HG02763 (cell line): ENCODE measurements around the gene LSR.

ENCODE experiments used
- ATAC-seq: cut with Tn5 transposase; IDR thresholded peaks from one replicate; pipeline ENCODE4 v1.9.1; 2021; ENCODE audit warnings: mild to moderate bottlenecking, moderate library complexity; ENCODE audit not compliant: unreplicated experiment

The LSR gene

DNA sequence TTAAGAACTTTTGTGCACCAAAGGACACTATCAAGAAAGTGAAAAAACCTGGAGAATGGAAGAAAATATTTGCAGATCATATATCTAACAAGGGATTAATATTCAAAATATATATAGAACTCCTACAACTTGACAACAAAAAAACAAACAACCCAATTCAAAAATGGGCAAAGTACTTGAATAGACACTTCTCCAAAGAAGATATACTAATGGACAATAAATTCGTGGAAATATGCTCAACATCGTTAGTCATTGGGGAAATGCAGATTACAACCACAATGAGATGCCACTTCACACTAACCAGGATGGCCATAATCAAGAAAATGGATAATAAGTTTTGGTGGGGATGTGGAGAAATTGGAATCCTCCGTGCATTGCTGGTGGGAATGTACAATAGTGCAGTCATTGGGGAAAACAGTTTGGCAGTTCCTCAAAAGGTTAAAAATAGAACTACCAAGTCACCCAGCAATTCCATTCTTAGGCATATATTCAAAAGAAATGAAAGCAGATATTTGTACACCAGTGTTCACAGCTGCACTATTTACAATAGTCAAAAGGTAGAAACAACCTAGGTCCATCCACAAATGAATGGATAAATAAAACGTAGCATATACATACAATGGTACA is 2.2 kb upstream of the LSR start:
- no peak for ATAC-seq

DNA sequence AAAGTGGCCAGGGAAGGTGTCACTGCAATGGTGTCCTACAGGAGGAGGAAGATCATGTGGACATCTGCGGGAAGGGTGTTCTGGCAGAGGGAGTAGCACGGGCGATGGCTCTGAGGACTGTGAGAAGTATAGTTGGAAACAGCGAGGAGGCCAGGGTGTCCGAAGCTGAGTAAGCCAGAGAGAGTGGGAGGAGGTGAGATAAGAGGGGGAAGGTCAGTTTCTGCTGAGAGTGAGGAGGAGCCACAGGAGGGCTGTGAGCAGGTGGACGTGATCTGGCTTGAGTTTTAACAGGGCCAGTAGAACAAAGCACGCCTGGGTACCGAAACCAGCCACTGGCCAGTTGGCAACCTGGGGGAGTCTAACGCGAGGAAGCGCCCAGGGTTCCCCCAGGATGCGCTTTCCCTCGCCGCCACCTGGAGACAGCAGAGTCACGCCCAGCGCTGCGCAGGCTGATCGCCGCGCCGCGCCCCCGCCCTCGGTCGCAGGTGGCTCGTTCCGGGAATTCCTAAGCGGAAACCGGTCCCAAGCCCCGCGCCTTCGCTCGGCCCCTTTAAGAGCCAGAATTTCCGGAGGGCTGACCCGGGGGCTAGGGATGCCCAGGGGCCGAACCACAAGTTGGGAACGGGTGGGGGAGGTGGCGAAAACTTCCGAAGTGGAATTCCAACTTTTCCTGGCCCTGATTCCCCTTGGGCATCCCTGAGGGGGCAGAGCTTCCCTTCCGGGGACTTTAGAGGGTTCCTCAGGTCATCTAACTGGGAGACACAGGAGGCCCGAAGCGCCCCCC is 1.1 kb upstream of the LSR start:
- ATAC-seq: peak; percentile 30

DNA sequence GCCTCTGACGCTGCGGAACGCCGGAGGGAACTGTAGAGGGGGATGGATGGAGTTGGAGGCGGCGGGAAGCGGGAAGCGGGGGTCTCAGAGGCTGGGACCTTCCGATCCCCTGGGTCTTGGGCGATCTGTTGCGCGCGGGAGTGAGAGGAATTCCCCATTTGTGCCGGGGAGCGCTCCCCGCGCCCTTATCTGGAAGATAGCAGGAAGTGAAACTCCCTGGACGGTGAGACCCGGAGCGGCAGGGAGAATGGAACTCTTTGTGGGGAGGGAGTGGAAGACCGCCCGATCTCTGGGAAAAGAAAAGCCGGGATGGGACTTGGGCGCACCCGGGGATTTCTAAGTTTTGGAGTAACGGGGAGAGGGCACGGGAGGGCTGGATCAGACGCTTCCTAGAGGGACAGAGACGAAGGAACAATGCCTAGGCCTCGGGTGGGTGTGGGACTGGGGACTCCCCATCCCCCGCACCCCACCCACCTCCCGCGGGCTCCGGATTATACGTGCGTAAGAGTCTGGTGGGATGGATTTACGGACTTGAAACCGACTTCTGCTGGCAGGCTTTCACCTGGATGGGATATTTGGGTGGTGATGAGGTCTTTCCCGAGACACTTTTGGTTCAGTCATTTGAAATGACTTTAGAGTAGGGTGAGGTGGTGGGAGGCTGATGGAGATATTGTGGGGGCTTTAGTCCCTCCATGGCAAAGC is 495 bp downstream of the LSR start:
- ATAC-seq: no peak

DNA sequence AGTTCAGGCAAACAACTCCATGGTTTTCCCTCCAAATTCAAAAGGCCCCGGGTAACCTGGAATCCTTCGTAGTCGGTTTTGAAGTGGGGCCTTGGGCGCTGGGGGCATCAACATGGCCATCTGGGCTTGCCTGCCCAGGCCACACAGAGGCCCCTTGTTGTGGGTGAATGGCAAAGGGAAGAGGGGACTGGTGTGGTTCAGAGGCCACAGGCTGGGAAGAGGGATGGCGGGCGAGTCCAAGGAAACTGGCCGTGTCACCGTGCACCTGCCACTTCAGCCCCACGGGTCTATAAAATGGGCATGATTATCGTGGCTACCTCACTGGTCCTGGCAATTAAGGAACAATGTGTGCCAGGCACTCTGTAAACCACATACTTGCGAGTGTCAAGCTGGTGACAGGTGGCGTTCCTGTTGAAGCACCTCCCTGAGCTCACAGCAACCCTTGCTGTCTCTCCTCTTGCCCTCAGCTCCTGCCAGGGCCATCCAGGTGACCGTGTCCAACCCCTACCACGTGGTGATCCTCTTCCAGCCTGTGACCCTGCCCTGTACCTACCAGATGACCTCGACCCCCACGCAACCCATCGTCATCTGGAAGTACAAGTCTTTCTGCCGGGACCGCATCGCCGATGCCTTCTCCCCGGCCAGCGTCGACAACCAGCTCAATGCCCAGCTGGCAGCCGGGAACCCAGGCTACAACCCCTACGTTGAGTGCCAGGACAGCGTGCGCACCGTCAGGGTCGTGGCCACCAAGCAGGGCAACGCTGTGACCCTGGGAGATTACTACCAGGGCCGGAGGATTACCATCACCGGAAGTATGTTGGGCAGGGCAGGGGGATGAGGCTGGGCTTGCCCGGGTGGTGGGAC is 1.3 kb downstream of the LSR start:
- ATAC-seq: no peak

DNA sequence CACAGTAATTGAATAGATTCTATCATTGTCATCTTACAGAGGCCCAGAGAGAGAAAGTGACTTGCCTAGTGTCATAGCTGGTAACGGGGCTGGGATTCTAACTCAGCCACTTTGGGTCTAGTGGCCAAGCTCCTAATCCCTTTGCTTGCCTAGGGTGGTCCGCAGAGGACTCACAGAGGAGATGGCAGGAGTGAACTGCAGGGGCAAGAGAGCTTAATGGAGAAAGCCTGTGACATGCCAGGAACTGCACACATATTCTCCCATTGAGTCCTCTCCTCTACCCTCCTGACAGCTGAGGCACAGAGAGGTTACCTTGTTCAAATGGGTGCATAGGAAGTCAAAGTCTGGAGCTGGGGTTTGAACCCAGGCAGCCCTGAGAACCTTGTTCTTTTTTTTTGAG is 2.7 kb downstream of the LSR start:
- ATAC-seq: no peak

DNA sequence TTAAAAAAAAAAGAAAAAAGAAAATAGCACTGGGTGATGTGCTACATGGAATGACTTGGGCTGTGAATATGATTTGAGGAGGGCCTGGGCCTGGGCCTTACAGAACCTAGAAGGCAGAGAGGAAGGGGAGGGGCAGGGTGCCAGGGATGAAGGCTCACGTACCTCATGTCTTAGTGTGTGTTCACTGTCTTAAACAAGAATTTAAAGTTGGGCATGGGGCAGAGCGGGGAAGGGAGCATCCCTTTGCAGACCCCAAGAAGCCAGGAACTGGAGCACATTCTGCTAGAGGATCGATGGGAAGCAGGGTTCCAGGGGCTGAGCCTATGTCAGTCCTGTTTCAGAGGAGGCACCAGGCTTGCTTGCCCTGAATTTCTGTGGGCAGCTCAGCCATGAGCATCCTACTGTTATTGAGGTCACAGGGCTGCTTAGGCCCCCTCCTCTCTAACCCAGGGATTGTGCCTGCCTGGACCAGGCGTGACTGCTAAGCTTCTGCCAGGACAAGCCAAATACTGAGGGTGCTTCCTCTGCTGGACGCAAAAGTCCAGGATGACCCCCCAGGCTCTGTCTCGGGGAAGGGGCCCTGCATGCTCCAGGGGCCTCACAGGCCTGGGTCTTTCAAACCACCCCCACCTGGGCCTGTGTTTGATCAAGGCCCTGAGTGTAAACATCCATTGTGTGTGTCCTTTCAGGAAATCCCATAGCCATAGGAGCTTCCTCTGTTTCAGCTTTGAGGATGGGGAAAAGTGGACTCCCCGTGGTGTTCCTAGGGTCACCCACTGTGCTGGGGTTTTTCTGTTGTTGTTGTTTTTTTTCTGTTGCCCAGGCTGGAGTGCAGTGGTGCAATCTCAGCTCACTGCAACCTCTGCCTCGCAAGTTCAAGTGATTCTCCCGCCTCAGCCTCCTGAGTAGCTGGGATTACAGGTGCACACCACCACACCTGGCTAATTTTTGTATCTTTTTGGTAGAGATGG is 4.8 kb downstream of the LSR start:
- ATAC-seq: no peak

DNA sequence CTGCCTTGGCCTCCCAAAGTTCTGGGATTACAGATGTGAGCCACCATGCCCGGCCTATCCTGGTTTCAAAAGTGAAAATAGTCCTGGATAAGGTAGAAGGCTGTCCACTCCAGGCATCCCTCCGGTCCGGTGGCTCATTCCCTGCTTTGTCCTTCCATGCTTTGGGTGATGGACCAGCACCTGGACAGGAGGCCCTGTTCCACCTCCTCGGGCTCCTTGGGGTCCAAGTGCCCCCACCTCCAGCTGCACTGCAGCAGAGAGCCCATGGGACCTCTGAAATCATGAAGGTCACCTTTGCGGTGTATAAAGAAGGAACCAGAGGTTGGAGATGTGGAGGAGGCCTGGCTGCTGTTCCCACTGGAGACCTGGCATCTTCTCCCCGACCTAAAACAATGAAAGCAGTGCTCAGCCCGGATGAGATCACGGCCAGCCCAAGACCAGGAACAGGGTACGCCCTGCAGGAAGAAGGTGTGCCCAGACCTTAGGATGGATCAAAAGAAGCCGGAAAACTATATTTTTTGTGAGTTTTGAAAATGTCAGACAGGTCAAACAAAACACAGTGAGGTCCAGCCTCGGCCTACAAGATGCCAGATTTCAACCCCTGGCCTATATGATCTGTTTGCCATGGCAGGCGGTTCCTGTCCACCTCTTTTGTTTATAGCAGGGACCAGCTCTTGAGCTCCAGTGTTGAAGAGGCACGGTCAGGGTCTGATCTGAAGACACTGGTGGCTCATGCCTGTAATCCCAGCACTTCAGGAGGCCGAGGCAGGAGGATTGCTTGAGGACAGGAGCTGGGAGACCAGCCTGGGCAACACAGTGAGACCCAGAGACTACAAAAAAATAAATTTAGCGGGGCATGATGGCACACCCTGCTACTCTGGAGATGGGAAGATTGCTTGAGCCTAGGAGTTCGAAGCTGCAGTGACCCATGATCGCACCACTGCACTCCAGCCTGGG is 5.8 kb downstream of the LSR start:
- ATAC-seq: no peak

DNA sequence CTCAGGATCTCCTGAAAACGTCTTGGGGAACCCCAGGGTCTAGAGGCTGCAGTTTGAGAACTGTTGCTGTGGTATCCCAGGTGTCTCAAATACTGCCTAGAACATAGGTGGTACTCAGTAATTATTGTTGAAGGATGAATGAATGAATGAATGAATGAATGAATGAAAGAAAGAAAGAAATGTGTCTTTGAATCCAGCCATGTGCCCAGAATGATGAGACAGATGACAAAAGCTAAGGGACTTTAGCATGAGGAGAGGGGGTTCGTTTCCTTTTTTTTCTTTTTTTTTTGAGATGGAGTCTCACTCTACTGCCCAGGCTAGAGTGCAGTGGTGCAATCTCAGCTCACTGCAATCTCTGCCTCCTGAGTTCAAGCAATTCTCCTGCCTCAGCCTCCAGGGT is 7.8 kb downstream of the LSR start:
- no peak for ATAC-seq

DNA sequence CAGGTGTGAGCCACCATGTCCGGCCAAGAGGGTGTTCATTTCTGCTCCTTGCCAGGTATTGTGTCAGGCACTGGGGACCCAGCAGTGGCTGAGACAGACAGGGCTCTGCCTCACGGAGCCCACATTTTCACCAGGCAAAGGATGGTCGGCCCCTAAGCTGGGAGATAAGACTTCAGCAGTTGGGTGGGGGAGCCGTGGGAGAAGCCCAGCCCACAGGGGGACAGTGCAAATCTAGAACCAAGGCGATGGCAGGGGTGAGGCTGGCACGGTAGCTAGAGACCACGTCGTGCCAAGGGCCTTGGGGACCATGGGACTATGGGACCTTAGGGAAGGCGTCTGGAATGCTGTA is 8.3 kb downstream of the LSR start:
- no peak for ATAC-seq

DNA sequence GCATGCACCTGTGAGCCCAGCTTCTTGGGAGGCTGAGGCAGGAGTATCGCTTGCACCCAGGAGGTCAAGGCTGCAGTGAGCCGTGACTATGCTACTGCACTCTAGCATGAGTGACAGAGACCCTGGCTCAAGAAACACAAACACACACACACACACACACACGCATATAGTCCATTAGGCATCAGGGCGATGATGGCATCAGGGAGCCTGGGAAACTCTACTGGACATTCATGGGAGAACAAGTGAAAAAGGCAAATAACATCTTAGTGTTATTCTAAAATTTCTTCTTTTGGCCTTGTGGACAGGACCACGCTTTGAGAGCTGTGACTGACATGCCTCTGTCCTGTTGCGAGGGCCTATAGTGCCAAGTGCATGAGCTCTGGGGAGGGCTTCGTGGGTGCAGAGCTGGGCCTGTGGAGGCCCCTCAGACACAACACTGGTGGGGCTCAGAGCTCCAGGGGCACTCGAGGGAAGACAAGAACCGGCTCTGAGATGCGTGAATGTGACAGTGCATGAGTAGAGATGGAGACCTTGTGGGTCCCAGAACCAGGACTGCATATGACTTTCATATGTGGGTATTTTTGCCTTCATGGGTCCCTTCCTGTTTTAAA is 12.0 kb downstream of the LSR start:
- ATAC-seq: no peak

DNA sequence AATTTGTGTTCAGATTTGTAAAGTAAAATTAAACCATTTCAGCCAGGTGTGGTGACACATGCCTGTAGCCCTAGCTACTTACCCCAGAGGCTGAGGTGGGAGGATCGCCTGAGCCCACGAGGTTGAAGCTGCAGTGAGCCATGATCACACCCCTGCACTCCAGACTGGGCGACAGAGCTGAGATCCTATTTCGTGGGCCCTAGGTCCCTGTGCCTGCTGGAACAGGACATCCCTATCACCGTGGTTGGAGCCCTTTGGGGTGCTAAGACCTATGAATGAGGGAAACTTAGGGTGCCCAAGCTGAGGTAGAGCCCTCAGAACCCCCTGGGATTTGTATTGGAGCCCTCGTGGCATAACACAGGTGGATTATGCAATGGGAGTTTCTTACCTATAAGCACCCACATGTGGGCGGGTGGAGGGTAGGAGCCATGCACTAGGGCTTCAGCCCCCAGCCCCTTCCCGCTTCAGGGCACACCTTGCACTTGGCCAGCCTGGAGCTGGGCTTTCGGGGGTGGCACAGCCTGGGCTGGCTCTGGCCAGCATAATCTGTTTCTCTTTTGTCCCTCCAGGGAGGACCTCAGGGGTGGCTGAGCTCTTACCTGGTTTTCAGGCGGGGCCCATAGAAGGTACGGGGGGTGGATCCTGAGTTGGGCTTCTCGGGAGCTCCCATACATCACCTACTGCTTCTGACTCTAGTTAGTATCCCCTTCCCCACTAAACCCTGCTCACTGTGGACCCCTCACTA is 12.7 kb downstream of the LSR start:
- ATAC-seq: no peak

DNA sequence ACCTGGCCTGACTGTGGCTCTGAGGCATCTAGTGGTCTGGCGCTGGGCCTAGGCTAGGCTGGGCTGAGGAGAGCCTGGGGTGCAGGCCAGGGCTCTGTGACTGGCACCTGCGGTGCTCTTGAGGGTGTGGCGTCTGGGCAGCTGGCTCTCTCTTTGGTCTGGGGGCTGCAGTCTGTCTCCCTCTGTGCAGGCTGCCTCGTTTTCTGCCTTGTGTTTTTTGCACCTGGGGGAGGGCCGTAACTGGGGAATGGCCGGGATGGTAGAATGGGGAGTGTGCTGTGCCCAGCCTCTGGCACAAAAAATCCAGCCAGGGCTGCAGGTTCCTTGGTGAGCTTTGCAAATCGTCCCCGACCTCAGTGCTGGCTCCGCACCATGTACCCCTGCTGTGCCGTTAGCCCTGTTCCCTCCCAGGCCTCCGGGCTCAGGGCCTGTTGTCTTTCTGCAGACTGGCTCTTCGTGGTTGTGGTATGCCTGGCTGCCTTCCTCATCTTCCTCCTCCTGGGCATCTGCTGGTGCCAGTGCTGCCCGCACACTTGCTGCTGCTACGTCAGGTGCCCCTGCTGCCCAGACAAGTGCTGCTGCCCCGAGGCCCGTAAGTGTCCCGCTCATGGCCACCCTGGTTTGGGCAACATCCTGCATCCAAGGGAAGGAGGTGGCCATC is 13.4 kb downstream of the LSR start:
- no peak for ATAC-seq

DNA sequence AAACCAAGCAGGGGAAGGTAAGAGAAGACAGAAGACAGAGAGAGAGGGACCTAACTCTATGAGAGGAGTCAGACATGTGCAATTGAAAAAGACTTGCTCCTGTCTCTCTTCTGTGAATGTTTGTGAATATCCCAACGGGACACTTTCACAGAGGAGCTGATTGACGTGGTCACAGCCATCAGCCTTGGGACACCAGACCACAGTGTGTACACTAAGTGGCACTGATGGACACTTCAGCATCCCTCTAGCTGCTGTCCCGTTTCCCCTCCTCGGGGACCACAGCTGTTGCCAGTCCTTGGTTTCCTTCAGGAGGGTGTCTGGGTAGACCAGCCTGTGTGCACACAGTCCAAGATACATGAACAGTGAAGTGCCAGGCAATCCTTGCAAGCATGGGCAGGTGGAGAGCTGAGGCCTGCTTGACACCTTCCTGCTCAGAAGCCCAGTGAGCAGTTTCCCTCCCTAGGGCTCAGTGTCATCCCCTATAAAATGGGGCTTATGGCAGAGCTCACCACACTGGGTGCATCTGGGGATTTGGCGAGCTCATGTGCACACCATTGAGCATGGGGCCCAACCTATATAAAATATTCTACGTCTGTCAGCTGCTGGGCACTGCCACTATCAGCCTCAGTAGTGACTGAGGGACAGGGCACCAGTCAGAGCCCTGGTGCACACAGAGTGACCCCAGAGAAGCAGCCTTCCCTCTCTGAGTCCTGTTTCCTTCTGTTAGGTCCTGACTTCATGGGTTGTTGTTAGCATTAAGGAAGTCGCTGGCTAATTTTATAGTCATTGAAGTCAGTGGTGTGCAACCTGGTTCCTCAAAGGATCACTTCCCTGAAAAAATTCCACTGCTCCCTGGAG is 15.7 kb downstream of the LSR start:
- ATAC-seq: no peak

DNA sequence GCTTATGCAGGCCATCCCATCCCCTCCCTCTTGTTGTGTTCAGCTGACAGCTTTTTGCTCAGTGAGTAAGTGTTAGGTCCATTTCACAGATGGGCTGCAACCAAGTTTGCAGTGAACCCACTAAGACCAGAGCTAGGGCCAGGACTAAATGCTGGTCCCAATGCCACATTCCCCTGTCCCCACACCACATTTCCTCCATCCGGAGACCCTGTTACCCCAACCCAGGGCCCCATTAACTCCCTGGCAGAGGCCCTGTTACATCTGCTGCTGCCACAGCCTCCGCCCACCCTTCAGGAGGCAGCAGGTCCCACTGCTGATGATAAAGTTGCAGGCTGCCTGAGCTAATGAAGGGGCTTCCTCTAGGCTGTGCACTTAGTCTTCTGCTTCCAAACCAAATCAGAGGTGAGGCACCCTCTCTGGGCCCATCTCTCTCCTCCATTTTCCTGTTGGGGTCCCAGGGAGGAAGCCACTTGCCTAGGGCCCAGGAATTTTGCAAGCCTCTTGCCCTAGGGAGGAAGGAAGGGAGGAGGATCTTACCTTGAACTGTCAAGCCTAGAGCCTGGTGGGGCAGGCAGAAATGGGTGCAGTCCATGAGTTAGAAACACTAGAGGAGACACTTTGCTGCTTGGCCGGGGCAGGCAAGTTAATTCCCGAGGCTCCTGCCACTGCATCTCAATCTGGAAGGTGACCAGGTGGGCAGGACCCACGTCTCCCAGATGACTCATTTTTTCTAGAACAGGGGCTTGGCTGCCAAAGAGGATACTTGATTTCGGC is 16.5 kb downstream of the LSR start:
- ATAC-seq: no peak

DNA sequence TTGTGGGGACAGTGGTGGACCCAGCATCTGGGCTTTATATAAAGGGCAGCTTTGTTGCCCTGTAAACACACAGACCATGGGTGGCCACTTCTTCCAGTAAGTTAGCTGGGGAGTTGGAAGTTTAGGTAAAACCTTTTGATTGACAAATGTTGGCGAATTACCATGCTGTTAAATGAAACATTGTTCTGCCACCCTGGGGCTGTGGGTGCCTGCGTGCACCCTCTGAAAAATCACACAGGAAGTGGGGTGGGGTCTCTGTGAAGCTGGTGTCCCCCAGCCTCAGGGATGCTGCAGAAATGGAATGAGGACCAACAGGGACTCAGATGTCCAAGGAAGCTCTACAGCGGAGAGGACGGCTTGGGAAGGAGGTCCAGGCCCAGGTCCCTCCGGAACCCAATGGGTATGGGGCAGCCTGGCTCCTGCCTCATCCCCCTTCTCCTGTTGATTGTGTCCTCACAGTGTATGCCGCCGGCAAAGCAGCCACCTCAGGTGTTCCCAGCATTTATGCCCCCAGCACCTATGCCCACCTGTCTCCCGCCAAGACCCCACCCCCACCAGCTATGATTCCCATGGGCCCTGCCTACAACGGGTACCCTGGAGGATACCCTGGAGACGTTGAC is 17.2 kb downstream of the LSR start:
- no peak for ATAC-seq
